Measurements from ENCODE around the gene NEUROG3.

Gene NEUROG3

DNA sequence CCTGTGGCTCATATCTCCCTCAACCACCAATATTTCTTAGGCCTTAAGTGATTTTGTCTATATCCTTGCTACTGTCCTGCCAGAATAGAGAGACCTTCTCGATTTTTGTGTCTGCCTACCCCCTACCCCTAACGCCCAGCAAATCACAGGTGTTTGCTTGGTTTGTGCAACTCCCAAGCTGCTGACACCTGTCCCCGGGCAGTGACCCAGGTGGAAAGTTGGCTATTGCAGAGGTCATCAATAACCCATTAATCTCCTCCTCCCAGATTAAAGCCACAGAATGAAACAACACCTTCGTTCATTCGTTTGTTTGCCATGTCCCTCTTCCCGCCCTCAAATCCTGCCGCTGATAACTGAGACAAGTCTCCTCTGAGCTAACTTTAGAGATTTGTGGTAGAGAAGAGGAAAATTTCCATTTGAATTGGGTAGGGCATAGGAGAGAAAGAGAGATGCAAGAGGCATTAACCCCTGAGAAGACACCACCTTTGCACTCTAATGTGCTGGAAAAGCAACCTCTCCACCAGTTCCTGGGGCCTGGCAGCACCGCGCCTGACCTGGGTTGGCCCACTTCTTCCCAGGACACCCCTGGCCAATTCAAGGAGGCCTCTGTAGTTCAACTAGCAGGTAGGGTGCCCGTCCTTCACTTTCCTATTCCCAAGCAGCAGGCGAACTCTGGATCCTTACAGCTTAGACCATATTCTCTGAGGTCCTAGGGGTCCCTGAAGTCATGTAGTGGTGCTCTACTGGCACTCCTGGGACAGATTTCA is 3.0 kb downstream of the NEUROG3 start:
- Histone ChIP-seq H3K9me3 (ENCODE audit: control insufficient read depth, insufficient read depth, low read length) (no peaks in the 10 kb centered on the region), H3K36me3 (ENCODE audit: control insufficient read depth, insufficient read depth, low read length) (no peaks in the 10 kb centered on the region), H3K4me3 (ENCODE audit: low read depth, low read length) (peak overlapping the region; percentile 53), H3K4me1 (ENCODE audit: control insufficient read depth, insufficient read depth, low read length) (peaks cover 66% of the 10 kb centered on the region), H3K9ac (ENCODE audit: low read depth, low read length) (no peak overlapping the region), H3K27me3 (ENCODE audit: control insufficient read depth, insufficient read depth, low read length) (peaks cover 99% of the 10 kb centered on the region), H3K27ac (ENCODE audit: low read depth, low read length) (no peak overlapping the region)

DNA sequence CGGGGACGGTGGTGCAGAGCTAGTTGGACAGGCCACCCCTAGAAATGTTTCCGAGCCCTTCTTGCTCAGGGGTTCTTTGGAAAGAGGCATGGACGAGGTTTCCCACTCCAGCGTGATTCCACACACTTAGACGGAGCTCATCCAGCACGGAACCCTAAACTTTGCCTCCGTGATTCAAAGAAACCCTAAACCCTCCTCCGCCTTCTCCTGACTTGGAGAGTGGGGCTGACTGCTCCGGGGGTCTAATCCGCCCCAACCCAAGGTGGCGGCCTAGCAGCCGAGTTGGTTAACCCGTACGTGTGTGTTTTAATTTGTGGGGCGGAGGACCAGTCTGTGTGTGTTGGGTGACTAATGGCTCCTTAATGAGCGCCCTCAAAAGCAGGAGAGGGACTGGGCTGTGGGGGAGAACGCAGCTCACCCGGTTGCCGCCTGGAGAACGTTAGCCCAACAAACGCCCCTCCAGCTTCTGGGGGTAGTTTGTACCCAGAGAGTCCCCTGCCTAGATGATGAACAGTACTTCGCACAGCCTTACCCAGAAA is 3.8 kb downstream of the NEUROG3 start:
- Histone ChIP-seq H3K9me3 (ENCODE audit: control insufficient read depth, insufficient read depth, low read length) (no peaks in the 10 kb centered on the region), H3K27ac (ENCODE audit: low read depth, low read length) (no peak overlapping the region), H3K9ac (ENCODE audit: low read depth, low read length) (no peak overlapping the region), H3K4me1 (ENCODE audit: control insufficient read depth, insufficient read depth, low read length) (peaks cover 59% of the 10 kb centered on the region), H3K27me3 (ENCODE audit: control insufficient read depth, insufficient read depth, low read length) (peaks cover 98% of the 10 kb centered on the region), H3K4me3 (ENCODE audit: low read depth, low read length) (peak overlapping the region; percentile 53), H3K36me3 (ENCODE audit: control insufficient read depth, insufficient read depth, low read length) (no peaks in the 10 kb centered on the region)

DNA sequence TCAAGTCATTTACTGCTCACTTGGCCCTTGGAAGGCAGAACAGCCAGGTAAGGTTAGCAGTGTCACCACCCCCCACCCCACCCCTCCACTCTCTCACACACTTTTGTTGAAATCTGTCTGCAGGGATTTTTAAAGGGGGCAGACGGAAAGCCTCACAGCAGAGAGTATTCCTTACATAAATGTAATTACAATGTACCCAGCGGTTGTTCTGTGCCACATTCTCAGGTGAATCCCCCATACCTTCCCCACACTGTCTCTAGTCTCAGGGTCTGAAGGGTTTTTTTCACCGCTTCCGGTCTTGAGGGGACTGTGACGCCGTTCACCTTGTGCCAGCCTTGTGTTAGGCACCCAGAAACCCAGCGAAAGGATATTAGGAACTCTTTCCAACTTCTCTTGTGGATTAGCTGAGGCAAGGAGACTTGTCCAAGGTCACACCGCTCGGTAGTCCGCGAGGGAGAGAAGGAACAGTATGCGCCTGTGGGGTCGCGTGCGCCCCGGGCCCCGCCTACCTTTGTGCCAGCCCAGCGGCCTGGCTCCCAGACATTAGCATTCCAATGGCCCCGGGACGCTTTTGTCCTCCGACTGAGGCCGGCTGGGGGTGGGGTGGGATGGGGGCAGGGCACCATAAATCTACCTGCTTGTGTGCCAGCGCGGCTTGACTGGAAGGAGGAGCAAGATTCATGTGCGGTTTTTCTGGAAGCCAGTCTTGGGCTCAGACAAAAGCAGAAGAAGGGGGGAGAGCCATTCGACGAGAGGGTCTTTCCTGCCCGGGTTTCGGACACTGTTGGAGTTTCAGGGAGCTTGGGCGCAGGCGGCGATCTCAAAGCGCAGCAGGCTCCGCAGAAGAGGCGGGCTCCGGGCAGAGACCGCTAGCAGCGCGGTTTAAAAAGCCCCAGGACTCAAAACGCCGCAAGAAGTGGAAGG is 4.5 kb downstream of the NEUROG3 start:
- Histone ChIP-seq H3K9ac (ENCODE audit: low read depth, low read length) (no peak overlapping the region), H3K4me1 (ENCODE audit: control insufficient read depth, insufficient read depth, low read length) (peaks cover 51% of the 10 kb centered on the region), H3K36me3 (ENCODE audit: control insufficient read depth, insufficient read depth, low read length) (no peaks in the 10 kb centered on the region), H3K4me3 (ENCODE audit: low read depth, low read length) (peak overlapping the region; percentile 53), H3K9me3 (ENCODE audit: control insufficient read depth, insufficient read depth, low read length) (no peaks in the 10 kb centered on the region), H3K27me3 (ENCODE audit: control insufficient read depth, insufficient read depth, low read length) (peaks cover 98% of the 10 kb centered on the region), H3K27ac (ENCODE audit: low read depth, low read length) (no peak overlapping the region)

DNA sequence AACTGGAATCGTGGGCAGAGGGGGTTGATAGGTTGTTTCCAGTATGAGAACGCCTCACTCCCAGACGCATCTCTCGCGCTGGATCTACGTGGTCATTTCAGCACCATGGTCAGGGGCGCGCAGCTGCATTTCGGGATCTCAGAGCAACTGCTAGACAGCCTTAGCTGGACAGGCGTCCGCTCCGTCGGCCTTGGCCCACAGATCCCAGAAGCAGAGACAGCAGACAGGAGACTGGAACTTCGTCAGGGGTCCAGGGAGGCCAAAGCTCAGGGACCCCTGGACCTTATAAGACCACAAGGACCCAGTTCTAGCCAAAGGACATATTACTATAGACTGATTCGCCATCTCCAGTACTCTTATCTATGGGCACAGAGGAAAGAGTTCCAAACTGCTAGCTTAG is 5.3 kb downstream of the NEUROG3 start:
- H3K36me3 ChIP-seq (ENCODE audit: control insufficient read depth, insufficient read depth, low read length): no peaks in the 10 kb centered on the region
- H3K4me3 ChIP-seq (ENCODE audit: low read depth, low read length): no peak overlapping the region; the same call in 1 of the 2 replicates
- no peak overlapping the region for H3K9ac ChIP-seq (ENCODE audit: low read depth, low read length)
- no peak overlapping the region for H3K27ac ChIP-seq (ENCODE audit: low read depth, low read length)
- H3K9me3 ChIP-seq (ENCODE audit: control insufficient read depth, insufficient read depth, low read length): no peaks in the 10 kb centered on the region
- H3K4me1 ChIP-seq (ENCODE audit: control insufficient read depth, insufficient read depth, low read length): peaks cover 44% of the 10 kb centered on the region
- peaks cover 95% of the 10 kb centered on the region for H3K27me3 ChIP-seq (ENCODE audit: control insufficient read depth, insufficient read depth, low read length)

DNA sequence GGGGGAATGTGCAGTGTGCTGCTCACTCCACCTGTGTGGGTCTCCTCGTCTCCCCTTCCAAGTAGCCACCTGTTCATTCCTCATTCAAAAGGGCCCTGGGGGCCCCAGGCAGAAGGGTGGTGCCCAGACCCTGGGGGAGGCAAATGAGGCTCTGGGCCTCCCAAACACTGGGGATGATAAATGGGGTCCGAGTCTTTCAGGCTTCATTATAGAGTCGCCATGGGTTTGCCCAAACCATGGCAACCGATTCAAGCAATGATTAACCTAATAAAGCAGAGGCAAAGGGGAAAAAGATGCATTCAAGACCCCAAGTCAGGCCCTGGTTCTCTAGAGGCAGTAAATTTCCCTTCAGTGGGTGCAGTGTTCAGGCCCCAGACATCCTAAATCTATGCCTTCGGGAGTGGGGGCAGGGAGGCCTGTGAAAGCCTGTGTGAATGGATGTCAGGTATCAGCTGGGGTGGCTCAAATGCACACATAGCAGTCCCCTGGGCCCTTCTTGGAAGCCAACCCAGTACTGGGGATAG is 10.4 kb downstream of the NEUROG3 start:
- Histone ChIP-seq H3K36me3 (ENCODE audit: control insufficient read depth, insufficient read depth, low read length) (no peaks in the 10 kb centered on the region), H3K9me3 (ENCODE audit: control insufficient read depth, insufficient read depth, low read length) (no peaks in the 10 kb centered on the region), H3K9ac (ENCODE audit: low read depth, low read length) (no peak overlapping the region), H3K4me1 (ENCODE audit: control insufficient read depth, insufficient read depth, low read length) (peaks cover 4% of the 10 kb centered on the region; the same call in 1 of the 2 replicates), H3K27me3 (ENCODE audit: control insufficient read depth, insufficient read depth, low read length) (peaks cover 57% of the 10 kb centered on the region), H3K4me3 (ENCODE audit: low read depth, low read length) (no peak overlapping the region), H3K27ac (ENCODE audit: low read depth, low read length) (no peak overlapping the region)

DNA sequence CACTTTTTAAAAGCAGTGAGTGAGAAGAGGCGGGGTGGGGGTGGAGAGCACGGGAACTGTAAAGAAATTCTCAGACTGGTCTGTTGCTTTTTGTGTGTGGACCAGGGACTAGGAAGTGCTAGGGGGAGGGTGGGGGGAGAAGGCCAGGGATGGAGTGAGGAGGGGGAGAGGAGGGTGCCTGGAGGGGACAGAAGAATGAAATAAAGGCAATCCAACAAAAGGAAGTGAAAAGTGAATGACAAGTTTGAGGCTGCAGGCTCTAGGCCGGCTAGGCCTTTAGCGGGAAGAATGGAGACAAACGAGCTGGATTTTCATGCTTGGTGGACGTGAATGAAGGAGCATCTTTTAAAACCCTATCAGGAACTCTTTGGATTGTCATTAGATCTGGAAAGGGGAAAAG is 13.7 kb downstream of the NEUROG3 start:
- peaks cover 26% of the 10 kb centered on the region for H3K27me3 ChIP-seq (ENCODE audit: control insufficient read depth, insufficient read depth, low read length)
- H3K27ac ChIP-seq (ENCODE audit: low read depth, low read length): no peak overlapping the region
- H3K9ac ChIP-seq (ENCODE audit: low read depth, low read length): no peak overlapping the region
- H3K36me3 ChIP-seq (ENCODE audit: control insufficient read depth, insufficient read depth, low read length): no peaks in the 10 kb centered on the region
- H3K4me1 ChIP-seq (ENCODE audit: control insufficient read depth, insufficient read depth, low read length): peaks cover 6% of the 10 kb centered on the region; the same call in 1 of the 2 replicates
- H3K4me3 ChIP-seq (ENCODE audit: low read depth, low read length): no peak overlapping the region
- no peaks in the 10 kb centered on the region for H3K9me3 ChIP-seq (ENCODE audit: control insufficient read depth, insufficient read depth, low read length)

DNA sequence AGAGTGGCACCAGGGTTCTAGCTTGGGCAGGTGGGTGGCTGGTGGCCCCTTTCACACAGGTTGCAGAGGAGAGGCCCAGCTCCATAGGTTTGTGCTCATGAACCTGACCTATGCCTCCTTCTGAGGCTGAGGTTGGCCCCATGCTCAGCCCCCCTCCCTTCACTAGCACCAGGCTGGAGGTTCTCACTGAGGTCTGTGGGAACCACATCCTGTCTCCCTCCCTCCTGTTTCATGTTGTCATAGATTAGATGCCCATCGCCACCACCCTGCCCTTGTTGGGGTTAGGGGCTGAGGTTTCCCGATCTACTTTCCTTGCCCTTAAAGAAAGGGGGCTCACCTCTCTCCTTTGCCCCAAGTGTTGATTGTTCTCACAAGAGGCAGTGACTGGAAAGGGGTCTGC is 14.7 kb downstream of the NEUROG3 start:
- no peak overlapping the region for H3K4me3 ChIP-seq (ENCODE audit: low read depth, low read length)
- H3K36me3 ChIP-seq (ENCODE audit: control insufficient read depth, insufficient read depth, low read length): no peaks in the 10 kb centered on the region
- peaks cover 16% of the 10 kb centered on the region for H3K27me3 ChIP-seq (ENCODE audit: control insufficient read depth, insufficient read depth, low read length)
- no peaks in the 10 kb centered on the region for H3K9me3 ChIP-seq (ENCODE audit: control insufficient read depth, insufficient read depth, low read length)
- H3K9ac ChIP-seq (ENCODE audit: low read depth, low read length): no peak overlapping the region
- peaks cover 6% of the 10 kb centered on the region; the same call in 1 of the 2 replicates for H3K4me1 ChIP-seq (ENCODE audit: control insufficient read depth, insufficient read depth, low read length)
- no peak overlapping the region for H3K27ac ChIP-seq (ENCODE audit: low read depth, low read length)

DNA sequence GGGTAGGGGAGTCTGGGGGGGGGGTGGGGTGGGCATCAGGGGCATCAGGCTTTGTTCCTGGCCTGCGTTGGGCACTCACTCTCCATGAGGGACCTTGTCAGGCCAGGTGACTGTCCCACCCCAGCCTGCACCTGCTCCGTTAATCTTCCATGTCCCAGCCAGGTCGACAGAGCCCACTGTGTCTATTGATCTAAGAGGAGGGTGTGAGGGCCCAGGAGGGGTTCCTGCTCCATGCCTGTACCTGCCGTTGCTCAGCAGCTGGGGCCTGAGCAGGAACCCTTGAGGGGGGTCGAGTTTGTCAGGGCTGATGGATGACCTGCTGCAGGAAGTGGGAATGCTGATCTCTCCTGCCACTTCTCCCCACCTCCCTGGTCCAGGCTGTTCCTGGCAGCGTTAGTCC is 18.6 kb downstream of the NEUROG3 start:
- no peaks in the 10 kb centered on the region; the same call in none of the 2 replicates for H3K27me3 ChIP-seq (ENCODE audit: control insufficient read depth, insufficient read depth, low read length)
- no peak overlapping the region for H3K27ac ChIP-seq (ENCODE audit: low read depth, low read length)
- H3K36me3 ChIP-seq (ENCODE audit: control insufficient read depth, insufficient read depth, low read length): no peaks in the 10 kb centered on the region
- H3K9me3 ChIP-seq (ENCODE audit: control insufficient read depth, insufficient read depth, low read length): peaks cover 10% of the 10 kb centered on the region
- H3K9ac ChIP-seq (ENCODE audit: low read depth, low read length): no peak overlapping the region
- peaks cover 9% of the 10 kb centered on the region; the same call in 1 of the 2 replicates for H3K4me1 ChIP-seq (ENCODE audit: control insufficient read depth, insufficient read depth, low read length)
- H3K4me3 ChIP-seq (ENCODE audit: low read depth, low read length): no peak overlapping the region

DNA sequence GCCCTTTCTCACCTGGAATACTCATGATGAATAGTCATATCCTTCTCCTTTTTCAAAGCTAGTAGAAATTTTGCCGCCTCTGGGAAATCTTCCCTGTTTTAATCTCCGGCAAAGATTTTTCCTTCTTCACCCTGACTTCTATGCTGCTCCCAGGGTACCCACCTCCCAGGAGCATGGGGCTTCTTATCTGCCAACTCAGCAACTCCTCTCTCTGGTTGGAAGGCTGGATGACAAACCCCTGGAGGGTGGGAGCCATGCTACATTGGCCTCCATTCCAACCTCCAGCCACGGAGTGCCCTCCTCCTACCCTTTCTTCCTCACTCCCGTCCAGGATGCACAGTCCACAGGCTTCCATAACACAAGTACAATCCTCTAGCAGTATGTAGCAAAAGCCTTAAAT is 19.9 kb downstream of the NEUROG3 start:
- Histone ChIP-seq H3K9me3 (ENCODE audit: control insufficient read depth, insufficient read depth, low read length) (peaks cover 16% of the 10 kb centered on the region), H3K36me3 (ENCODE audit: control insufficient read depth, insufficient read depth, low read length) (no peaks in the 10 kb centered on the region), H3K9ac (ENCODE audit: low read depth, low read length) (no peak overlapping the region), H3K4me3 (ENCODE audit: low read depth, low read length) (no peak overlapping the region), H3K27me3 (ENCODE audit: control insufficient read depth, insufficient read depth, low read length) (no peaks in the 10 kb centered on the region; the same call in none of the 2 replicates), H3K4me1 (ENCODE audit: control insufficient read depth, insufficient read depth, low read length) (peaks cover 9% of the 10 kb centered on the region; the same call in 1 of the 2 replicates), H3K27ac (ENCODE audit: low read depth, low read length) (no peak overlapping the region)

DNA sequence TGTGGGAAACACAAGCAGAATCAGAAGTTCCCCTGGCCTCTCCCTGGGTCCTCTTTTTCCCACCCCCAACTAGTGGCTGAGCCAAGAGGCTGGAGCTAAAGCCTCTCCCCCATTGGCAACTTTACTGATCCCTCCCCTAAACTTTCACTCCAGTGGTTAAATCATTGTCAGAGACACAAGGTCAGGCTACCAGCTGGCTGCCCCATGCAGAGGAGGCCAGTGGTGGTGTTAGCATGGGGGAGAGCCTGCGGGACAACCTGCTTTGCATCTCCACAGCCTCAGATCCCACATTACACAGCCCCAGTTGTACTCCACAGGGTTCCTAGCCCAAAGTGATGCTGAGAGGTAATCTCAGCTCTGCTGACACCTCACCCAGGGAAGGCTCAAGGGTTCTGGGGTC is 21.0 kb downstream of the NEUROG3 start:
- Histone ChIP-seq H3K9me3 (ENCODE audit: control insufficient read depth, insufficient read depth, low read length) (peaks cover 16% of the 10 kb centered on the region), H3K36me3 (ENCODE audit: control insufficient read depth, insufficient read depth, low read length) (no peaks in the 10 kb centered on the region), H3K4me1 (ENCODE audit: control insufficient read depth, insufficient read depth, low read length) (peaks cover 9% of the 10 kb centered on the region; the same call in 1 of the 2 replicates), H3K27ac (ENCODE audit: low read depth, low read length) (no peak overlapping the region), H3K27me3 (ENCODE audit: control insufficient read depth, insufficient read depth, low read length) (no peaks in the 10 kb centered on the region; the same call in none of the 2 replicates), H3K4me3 (ENCODE audit: low read depth, low read length) (no peak overlapping the region), H3K9ac (ENCODE audit: low read depth, low read length) (no peak overlapping the region)
